DMS 273 (cell line): ENCODE measurements around the gene NDUFA13.

ENCODE experiments used
- DNase-seq: peaks from one replicate; lab custom pipeline; 2025; ENCODE audit not compliant: unreplicated experiment; lab: John Stamatoyannopoulos, UW

Gene NDUFA13

DNA sequence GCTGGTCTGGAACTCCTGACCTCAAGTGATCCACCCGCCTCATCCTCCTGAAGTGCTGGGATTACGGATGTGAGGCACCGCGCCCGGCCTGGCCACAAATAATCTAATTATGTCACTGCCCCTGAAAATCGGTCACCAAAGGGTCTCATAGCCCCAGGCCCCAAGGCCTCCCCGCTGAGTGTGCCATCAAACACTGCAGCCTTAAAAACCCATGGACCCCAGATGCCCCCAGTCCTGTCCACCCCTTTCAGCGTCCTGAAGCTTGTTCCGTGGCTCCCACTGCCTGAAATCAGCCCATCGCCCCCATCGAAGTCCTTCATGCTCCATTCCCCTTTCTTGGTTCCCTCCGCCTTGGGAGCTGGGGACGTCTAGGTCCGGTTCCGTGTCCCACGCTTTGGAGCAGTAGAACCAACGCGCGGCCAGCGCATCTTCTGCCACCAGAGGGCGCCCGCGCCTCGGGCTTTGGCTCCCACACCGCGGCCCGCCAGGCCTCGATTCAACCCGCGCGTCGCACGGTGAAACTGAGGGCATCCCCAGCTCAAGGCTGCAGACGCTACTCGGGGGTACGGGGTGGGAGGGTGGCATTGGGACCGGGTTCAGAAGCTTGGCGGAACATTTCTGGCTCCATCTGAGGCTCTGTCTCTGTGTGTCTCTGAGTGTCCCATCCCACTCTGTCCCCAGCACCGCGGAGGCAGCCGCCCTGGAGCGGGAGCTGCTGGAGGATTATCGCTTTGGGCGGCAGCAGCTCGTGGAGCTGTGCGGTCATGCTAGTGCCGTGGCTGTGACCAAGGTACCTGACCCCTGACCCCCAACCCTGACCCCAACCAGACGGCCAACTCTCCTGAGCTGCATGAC, 16.2 kb downstream of the NDUFA13 start:
- peak; percentile 94 for DNase-seq

DNA sequence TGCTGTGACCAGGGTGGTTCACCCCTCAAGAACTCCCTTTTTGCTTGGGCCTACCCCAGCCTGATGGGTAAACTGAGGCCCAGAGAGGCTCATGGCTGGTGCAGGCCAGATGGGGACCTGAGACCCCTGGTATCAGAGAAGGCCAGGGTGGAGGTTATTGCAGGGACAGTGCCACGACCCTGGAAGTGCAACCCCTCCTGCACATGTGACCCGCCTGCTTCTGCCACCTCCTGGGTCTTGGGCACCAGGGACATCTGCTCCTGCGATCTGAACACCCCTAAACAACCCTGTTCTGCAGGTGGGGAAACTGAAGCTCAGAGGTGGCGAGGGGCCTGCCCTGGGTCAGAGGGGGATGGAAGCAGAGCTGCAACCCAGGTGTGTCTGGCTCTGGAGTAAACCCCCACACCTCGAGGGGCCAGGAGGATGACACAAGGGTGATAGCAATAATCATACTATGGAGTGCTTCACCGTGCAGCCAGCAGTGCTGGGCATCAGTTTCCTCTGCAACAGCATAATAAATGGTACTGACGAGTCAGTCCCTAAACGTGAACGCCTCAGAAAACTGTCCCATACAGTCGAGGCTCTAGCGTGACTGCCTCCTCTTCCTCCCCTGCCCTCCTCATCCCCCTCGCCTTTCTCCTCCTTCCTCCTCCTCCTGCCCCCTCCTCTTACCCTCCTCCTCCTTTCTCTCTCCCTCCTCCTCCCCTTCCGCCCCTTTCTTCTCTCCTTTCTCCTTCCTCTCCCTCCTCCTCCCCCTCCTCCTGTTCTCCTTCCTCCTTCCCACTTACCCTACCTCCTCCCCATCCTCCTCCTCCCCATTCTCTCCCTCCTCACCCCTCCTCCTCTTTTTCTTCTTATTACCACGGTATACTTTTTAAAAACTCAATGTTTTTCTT, 17.0 kb downstream of the NDUFA13 start:
- peak; percentile 44 for DNase-seq

DNA sequence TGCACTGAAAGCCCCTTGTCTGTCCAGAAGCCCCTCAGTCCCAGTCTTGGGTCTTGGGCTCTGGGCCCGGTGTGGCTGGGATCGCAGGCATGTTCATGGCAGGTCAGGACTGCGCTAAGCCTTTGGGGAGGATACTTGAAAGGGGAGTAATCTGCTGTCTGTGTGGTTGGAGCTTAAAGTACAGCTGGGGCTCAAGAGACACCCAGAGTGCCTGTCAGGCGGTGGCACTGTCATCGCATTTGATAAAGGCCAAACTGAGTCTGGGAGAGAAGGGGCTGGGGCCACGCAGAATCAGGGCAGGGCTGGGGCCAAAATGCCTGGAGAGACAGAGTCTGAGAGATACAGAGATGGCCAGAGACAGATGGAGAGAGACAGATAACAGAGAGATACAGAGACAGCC, 17.8 kb downstream of the NDUFA13 start:
- peak; percentile 37 for DNase-seq

DNA sequence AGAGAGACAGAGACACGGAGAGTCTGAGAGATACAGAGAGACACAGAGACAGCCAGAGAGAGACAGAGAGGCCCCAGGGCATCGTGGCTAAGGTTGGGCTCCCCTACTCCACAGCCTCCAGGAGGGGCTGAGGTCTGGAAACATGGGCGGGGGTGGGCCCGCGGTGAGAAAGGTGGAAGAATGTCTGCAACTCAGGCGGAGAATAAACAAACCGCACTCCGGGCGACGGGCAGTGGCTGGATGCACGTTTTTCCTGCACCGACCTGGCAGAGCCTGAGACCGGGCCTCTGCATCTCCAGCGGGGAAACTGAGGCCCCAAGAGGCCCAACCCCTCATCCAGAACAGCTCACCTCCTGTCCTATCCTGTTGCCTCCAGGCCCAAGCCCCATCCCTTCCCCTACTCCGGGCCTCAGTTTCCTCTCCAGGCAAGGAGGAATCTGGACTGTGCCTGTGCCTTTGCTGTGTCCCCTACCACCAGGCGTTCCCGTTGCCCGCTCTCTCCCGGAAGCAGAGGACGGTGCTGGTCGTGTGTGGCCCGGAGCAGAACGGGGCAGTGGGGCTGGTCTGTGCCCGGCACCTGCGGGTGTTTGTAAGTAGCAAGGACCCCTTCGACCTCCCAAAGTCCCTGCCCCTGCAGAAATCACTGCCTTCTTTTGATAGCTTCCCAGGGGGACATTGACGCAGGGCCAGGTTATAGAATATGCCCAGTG, 18.7 kb downstream of the NDUFA13 start:
- DNase-seq = no peak

DNA sequence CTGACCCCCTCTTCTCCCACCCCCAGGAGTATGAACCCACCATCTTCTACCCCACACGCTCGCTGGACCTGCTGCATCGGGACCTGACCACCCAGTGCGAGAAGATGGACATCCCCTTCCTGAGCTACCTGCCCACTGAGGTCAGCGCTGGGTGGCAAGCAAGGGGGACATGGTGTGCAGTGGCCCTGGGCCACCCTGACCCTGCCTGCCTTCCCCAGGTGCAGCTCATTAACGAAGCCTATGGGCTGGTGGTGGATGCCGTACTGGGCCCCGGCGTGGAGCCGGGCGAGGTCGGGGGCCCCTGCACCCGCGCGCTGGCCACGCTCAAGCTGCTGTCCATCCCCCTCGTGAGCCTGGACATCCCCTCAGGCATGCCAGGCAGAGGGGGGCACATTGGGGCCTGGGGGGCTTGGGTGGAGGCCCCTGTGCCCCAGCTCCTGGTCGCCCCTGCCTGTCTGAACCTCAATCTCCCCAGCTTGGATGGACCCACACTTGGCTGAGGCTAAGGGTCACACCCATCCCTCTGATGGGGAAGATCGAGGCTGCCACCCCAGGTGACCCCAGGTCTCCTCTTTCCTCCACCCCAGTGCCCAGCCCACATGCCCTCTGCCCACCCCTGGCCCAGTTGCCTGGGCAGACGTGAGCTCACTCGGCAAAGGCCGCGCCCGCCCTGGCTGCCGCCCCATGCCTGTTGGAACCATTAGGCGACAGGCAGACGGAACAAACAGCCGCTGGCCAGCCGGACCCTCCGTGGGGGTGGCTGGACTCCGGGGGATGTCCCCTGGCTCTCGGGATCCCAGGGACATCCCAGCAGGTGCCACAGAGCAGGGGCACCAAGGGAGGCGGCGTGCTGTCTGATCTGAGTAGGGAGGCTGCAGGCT, 19.5 kb downstream of the NDUFA13 start:
- no peak for DNase-seq

DNA sequence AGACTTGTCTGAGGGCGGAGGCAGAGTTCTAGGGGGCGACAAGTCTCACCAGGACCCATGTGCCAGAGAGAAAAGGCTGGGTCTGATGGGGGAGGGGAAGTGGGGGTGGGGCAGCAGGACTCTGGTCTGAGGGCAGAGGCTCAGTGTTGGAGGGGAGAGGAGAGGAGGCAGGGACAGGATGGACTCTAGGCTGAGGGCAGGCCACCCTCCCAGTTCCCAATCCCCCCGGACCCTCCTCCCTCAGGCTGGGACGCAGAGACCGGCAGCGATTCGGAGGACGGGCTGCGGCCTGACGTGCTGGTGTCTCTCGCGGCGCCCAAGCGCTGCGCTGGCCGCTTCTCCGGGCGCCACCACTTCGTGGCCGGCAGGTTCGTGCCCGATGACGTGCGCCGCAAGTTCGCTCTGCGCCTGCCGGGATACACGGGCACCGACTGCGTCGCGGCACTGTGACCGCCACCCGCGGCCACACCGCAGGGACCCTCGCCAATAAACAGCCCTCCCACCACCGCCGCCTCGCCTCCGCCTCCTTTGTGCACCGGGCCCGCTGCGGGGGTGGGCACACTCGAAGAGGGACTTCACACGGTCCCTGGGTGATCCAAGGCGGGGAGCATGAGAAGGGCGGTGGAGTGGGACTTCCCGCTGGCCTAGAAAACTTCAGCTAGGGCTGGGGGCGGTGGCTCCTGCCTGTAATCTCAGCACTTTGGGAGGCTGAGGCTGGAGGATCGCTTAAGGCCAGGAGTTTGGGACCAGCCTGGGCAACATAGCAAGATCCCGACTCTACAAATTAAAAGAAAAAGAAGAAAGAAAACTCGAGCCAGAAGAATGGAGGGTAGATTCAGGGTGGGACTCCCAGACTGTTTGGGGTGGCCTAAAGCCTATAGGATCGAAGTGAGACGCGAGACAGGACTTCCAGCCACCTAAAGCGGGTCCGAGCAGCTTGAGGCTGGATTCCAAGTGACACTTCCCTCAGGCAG, 21.3 kb downstream of the NDUFA13 start:
- peak; percentile 75 for DNase-seq

DNA sequence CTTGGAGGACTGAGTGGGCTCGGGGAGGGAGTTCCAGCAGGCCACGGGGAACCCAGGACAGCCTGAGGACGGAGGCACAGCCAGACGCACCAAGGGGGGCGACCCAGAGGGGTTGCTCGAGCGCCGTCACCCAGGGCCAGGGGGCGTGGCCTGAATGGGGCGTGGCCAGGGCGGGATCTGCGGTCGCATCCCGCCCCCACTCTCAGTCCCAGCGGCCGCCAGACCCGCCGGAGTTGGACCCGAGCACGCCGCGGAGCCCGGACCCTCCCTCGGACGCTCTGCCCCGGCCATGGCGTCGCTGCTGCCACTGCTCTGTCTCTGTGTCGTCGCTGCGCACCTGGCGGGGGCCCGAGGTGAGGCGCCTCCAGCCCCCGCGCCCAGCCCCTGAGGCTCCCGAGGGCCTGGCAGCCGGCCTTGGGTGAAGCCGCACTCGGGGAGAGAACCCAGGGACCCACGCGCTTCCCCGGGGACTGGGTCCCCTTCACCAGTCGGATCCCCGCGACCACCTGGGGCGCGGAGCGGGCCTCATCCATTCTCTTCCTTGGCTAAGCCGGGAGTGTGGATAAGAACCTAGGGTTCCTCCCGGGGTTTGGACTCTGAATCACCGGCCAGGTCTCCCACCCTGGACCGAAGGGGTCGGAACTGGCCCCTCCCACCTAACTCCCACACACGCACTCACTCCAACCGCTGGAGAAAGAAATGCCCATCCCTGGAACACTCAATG, 22.2 kb downstream of the NDUFA13 start, which contains the start of gene CILP2:
Gene CILP2, plus strand, starts transcription at position 205 of the 724 bp plus-strand sequence. Its CDS starts 85 bp downstream, at position 290.
- DNase-seq = peak; percentile 81

DNA sequence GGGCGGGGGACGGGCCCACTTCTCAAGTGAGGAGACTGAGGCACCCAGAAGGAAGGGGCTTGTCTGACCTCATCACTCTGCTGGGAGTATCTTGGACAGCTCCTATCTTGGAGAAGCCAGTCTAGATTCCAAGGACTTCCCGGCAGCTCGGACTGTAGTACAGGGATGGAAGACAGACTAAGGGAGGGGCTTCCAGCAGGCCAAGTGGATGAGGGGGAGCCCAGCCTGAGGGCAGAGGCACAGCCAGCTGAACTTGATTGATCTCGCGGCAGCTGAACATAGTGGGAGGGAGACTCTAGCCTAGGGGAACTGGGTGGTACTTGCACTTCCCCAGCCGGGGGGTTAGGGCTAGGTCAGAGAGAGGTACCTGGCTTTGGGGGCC, 22.8 kb downstream of the NDUFA13 start:
- peak; percentile 48 for DNase-seq

DNA sequence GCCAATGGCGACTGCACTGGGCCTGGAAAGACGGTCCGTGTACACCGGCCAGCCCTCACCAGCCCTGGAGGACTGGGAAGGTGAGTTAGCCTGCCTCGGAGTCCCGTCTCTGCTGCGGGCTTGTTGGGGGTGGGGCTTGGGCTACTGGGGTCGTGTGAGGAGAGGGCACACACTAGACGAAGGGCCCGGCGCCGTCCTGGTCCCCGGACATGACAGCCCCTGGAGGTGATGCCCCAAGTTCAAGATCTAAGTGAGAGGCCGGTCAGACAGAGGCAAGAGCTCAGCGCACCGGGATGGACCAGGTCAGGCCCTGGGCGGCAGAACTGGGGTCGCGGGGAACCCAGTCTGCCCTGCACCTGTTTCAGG, 23.7 kb downstream of the NDUFA13 start:
- no peak for DNase-seq

DNA sequence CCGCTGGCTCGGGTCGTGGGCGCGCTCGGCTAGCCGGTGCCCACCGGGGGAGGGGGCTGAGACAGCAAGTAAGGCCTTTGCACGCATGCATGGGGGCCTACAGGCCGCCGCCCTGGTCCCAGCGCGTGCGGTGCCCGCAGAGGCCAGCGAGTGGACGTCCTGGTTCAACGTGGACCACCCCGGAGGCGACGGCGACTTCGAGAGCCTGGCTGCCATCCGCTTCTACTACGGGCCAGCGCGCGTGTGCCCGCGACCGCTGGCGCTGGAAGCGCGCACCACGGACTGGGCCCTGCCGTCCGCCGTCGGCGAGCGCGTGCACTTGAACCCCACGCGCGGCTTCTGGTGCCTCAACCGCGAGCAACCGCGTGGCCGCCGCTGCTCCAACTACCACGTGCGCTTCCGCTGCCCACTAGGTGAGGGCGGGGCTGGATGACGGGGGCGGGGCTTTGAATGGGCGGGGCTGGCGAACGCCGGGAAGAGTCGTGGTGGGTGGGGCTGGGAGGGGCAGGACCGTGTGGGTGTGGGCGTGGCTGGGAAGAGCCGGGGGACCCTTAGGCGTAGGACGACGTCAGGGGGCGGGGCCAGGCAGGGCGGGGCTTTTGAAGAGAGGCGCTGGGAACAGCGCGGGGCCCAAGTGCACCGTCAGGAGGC, 24.2 kb downstream of the NDUFA13 start:
- peak; percentile 33 for DNase-seq

DNA sequence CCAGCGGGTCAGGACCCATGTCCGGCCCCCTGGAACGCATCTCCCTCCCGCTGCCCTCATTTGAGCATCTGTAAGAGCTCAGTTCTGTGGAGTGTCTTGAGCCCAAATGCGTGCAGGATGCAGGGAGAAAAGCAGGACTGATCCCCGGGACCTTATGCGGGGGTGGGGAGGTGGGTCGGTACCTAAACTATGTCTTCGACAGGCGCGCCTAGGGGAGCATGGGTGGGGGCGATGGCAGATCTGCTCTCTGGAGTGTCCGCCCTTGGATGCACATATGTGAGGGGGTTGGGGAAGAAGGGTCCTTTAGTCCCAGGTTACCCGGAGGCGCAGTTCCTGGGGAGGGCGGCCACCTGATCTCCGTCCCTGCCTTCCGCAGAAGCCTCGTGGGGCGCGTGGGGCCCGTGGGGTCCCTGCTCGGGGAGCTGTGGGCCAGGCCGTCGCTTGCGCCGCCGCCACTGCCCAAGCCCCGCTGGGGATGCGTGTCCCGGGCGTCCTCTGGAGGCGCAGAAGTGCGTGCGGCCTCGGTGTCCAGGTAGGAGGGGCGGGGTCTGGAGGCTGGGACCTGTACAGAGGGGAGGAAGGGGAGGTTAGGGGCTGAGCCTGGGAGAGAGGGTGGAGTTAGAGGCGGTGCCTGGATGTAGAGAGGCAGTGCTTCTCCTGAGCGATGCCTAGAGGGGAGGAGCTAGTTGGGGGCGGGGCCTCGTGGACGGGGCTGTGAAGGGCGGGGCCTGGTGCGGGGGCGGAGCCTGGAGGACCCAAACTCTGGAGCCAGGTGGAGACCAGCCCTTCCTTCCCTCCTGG, 24.9 kb downstream of the NDUFA13 start:
- peak; percentile 66 for DNase-seq

DNA sequence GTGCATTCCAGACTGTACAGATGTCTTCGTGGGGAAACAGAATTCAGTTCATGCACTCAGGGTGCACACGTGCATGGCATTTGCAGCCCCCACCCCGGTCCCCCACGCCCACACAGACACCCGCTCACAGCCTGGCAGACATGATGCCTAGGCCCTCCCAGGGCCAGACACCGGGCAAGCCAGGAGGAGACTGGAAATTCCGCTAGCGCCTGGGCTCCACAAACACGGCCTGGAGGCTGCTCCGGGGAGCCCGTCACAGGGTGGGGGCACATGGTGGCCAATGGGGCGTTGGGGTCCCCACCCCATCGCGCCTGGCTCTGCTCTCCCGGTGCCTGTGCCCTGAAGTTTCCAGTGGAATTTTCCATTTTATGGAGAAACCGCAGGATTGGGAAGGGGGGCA, 25.6 kb downstream of the NDUFA13 start:
- DNase-seq = no peak

DNA sequence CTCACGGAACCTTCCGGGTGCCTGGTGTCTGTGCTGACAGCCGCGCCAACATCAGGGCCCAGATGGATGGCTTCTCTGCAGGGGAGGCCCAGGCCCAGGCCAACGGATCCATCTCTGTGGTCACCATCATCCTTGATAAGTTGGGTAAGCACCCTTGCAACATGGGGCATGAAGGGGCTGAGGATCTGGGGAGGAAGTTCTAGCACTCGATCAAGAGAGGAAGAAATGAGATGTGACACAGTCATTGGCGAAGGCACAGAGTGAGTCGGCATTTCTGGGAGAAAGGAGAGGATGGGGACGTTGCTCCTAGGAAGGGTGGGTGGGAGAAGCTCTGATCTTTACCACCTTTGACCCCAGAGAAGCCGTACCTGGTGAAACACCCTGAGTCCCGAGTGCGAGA, 26.5 kb downstream of the NDUFA13 start:
- DNase-seq = no peak

DNA sequence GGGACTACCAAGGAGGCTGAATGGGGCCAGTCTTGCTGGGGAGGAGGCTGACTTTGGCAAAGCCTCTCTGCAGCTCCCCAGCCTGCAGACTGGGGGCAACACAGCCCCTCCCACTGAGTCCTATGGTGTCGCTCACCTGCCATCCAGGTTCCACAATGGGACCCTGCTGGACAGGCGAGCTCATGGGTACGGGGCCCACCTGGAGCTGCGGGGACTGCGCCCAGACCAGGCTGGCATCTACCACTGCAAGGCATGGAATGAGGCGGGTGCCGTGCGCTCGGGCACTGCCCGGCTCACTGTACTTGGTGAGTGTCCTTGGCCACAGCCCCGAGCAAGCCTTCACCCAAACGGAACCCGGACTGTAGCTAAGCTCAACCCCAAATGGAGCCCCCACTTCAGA, 27.1 kb downstream of the NDUFA13 start:
- DNase-seq = no peak

DNA sequence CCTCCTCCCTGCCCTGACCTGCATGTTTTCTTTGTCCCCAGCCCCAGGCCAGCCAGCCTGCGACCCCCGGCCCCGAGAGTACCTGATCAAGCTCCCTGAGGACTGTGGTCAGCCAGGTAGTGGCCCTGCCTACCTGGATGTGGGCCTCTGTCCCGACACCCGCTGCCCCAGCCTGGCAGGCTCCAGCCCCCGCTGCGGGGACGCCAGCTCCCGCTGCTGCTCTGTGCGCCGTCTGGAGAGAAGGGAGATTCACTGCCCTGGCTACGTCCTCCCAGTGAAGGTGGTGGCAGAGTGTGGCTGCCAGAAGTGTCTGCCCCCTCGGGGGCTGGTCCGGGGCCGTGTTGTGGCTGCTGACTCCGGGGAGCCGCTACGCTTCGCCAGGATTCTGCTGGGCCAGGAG, 27.6 kb downstream of the NDUFA13 start:
- no peak for DNase-seq

DNA sequence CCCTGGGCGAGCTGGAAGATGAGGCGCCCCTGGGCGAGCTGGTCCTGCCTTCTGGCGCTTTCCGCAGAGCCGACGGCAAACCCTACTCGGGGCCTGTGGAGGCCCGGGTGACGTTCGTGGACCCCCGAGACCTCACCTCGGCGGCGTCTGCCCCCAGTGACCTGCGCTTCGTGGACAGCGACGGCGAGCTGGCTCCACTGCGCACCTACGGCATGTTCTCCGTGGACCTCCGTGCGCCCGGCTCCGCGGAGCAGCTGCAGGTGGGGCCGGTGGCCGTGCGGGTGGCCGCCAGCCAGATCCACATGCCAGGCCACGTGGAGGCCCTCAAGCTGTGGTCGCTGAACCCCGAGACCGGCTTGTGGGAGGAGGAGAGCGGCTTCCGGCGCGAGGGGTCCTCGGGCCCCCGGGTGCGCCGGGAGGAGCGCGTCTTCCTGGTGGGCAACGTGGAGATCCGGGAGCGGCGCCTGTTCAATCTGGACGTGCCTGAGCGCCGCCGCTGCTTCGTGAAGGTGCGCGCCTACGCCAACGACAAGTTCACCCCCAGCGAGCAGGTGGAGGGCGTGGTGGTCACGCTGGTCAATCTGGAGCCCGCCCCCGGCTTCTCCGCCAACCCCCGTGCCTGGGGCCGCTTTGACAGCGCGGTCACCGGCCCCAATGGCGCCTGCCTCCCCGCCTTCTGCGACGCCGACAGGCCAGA, 28.4 kb downstream of the NDUFA13 start:
- no peak for DNase-seq
